ENCODE results near the gene SLC35G3.

DNA sequence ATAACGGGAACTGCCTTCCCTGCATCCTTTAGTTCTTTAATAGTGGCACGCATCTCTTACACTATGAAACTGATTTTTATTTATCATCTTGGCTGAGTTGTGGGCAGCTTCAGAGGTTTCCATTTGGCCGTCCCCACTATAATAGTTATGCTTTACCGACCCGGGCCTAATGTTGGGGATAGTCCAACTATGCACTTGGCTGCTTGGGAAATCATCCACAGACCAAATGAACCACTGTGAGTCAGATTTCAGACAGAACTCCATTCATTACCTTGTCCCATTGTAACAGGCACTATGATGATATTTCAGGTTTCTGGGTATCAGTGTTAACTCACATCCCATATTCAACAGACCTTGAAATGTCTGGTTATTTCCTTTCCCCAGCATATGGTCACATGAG lies 42.6 kb upstream of the SLC35G3 start:
- TF ChIP-seq, protein P1, sequence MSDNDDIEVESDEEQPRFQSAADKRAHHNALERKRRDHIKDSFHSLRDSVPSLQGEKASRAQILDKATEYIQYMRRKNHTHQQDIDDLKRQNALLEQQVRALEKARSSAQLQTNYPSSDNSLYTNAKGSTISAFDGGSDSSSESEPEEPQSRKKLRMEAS (IDR thresholded peaks at IDR 0.05): no peak
- TF ChIP-seq, protein P2, sequence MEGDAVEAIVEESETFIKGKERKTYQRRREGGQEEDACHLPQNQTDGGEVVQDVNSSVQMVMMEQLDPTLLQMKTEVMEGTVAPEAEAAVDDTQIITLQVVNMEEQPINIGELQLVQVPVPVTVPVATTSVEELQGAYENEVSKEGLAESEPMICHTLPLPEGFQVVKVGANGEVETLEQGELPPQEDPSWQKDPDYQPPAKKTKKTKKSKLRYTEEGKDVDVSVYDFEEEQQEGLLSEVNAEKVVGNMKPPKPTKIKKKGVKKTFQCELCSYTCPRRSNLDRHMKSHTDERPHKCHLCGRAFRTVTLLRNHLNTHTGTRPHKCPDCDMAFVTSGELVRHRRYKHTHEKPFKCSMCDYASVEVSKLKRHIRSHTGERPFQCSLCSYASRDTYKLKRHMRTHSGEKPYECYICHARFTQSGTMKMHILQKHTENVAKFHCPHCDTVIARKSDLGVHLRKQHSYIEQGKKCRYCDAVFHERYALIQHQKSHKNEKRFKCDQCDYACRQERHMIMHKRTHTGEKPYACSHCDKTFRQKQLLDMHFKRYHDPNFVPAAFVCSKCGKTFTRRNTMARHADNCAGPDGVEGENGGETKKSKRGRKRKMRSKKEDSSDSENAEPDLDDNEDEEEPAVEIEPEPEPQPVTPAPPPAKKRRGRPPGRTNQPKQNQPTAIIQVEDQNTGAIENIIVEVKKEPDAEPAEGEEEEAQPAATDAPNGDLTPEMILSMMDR (IDR thresholded peaks at IDR 0.05; ENCODE audit: low read depth, low read length, missing input control): no peak
- TF ChIP-seq GABPA (IDR thresholded peaks at IDR 0.05 in 1 of 2, conservative IDR thresholded peaks at IDR 0.05 in 1 of 2): no peak
- no peak for TF ChIP-seq RAD21 (IDR thresholded peaks at IDR 0.05)
- TF ChIP-seq TAF1 (conservative IDR thresholded peaks at IDR 0.05): no peak
- TF ChIP-seq, protein P3, sequence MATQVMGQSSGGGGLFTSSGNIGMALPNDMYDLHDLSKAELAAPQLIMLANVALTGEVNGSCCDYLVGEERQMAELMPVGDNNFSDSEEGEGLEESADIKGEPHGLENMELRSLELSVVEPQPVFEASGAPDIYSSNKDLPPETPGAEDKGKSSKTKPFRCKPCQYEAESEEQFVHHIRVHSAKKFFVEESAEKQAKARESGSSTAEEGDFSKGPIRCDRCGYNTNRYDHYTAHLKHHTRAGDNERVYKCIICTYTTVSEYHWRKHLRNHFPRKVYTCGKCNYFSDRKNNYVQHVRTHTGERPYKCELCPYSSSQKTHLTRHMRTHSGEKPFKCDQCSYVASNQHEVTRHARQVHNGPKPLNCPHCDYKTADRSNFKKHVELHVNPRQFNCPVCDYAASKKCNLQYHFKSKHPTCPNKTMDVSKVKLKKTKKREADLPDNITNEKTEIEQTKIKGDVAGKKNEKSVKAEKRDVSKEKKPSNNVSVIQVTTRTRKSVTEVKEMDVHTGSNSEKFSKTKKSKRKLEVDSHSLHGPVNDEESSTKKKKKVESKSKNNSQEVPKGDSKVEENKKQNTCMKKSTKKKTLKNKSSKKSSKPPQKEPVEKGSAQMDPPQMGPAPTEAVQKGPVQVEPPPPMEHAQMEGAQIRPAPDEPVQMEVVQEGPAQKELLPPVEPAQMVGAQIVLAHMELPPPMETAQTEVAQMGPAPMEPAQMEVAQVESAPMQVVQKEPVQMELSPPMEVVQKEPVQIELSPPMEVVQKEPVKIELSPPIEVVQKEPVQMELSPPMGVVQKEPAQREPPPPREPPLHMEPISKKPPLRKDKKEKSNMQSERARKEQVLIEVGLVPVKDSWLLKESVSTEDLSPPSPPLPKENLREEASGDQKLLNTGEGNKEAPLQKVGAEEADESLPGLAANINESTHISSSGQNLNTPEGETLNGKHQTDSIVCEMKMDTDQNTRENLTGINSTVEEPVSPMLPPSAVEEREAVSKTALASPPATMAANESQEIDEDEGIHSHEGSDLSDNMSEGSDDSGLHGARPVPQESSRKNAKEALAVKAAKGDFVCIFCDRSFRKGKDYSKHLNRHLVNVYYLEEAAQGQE (IDR thresholded peaks at IDR 0.05): no peak
- TF ChIP-seq YY1 (IDR thresholded peaks at IDR 0.05): no peak
- TF ChIP-seq, protein P4, sequence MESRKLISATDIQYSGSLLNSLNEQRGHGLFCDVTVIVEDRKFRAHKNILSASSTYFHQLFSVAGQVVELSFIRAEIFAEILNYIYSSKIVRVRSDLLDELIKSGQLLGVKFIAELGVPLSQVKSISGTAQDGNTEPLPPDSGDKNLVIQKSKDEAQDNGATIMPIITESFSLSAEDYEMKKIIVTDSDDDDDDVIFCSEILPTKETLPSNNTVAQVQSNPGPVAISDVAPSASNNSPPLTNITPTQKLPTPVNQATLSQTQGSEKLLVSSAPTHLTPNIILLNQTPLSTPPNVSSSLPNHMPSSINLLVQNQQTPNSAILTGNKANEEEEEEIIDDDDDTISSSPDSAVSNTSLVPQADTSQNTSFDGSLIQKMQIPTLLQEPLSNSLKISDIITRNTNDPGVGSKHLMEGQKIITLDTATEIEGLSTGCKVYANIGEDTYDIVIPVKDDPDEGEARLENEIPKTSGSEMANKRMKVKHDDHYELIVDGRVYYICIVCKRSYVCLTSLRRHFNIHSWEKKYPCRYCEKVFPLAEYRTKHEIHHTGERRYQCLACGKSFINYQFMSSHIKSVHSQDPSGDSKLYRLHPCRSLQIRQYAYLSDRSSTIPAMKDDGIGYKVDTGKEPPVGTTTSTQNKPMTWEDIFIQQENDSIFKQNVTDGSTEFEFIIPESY (IDR thresholded peaks at IDR 0.05): no peak
- TF ChIP-seq JUND (IDR thresholded peaks at IDR 0.05): no peak
- TF ChIP-seq SP1 (IDR thresholded peaks at IDR 0.05): no peak
